NCI-H2196 (cell line): ENCODE data around the gene PLCB2.
A peak's percentile ranks its signal among the peaks of the same experiment; 100 is the strongest.

Experiments
- DNase-seq: peaks from one replicate; lab custom pipeline; 2025; ENCODE audit not compliant: unreplicated experiment; lab: John Stamatoyannopoulos, UW

The PLCB2 gene

GRCh38 chr15:40340740-40341400 lies 33.1 kb upstream of the PLCB2 start, which contains the start of gene CCDC9B:
Gene CCDC9B (minus strand): TSS chr15:40340939. CDS start chr15:40340819, 120 bp downstream.
- peak; percentile 69 for DNase-seq

GRCh38 chr15:40340038-40340739 lies 32.5 kb upstream of the PLCB2 start:
- no peak for DNase-seq

GRCh38 chr15:40339621-40339945 lies 31.8 kb upstream of the PLCB2 start:
- DNase-seq: no peak

- DNase-seq: peak; percentile 2
Observed at GRCh38 chr15:40338921-40339620, 31.3 kb upstream of the PLCB2 start.

- DNase-seq: peak; percentile 29
Observed at GRCh38 chr15:40338041-40338657, 30.4 kb upstream of the PLCB2 start.

GRCh38 chr15:40337597-40337996 lies 29.9 kb upstream of the PLCB2 start:
- no peak for DNase-seq

GRCh38 chr15:40336744-40337122 lies 29.0 kb upstream of the PLCB2 start:
- DNase-seq: no peak

- no peak for DNase-seq
Observed at GRCh38 chr15:40335938-40336743, 28.4 kb upstream of the PLCB2 start.

GRCh38 chr15:40334941-40335795 lies 27.4 kb upstream of the PLCB2 start:
- DNase-seq: no peak

- DNase-seq: no peak
Observed at GRCh38 chr15:40334541-40334940, 26.8 kb upstream of the PLCB2 start.

- DNase-seq: no peak
Observed at GRCh38 chr15:40333922-40334492, 26.3 kb upstream of the PLCB2 start.

- no peak for DNase-seq
Observed at GRCh38 chr15:40332113-40332781, 24.5 kb upstream of the PLCB2 start.

- no peak for DNase-seq
Observed at GRCh38 chr15:40331637-40332036, 23.9 kb upstream of the PLCB2 start.

- no peak for DNase-seq
Observed at GRCh38 chr15:40331026-40331425, 23.3 kb upstream of the PLCB2 start.

GRCh38 chr15:40330368-40330836 lies 22.7 kb upstream of the PLCB2 start:
- peak; percentile 40 for DNase-seq

- no peak for DNase-seq
Observed at GRCh38 chr15:40329804-40330203, 22.1 kb upstream of the PLCB2 start.

GRCh38 chr15:40328751-40329150 lies 21.0 kb upstream of the PLCB2 start:
- no peak for DNase-seq

GRCh38 chr15:40328176-40328575 lies 20.4 kb upstream of the PLCB2 start:
- DNase-seq: no peak

GRCh38 chr15:40327457-40327856 lies 19.7 kb upstream of the PLCB2 start:
- no peak for DNase-seq
